Left ventricle myocardium superior (tissue), 1 donor: ENCODE results near the gene ELK3. TPM values are rescaled to one million over a fixed set of nuclear protein-coding genes. Genes with fewer than 3 reads are reported as not detected.

Experiments
- ATAC-seq: fragments of 200-7000 bp; cut with Tn5 transposase; one replicate; pipeline ENCODE4 v1.9.1; 2020; ENCODE audit warnings: mild to moderate bottlenecking, moderate library complexity
- DNase-seq: peaks from one replicate; pipeline ENCODE4 v3.0.0-alpha.2; 2020
- intact Hi-C: fragments of 100-400 bp; cut with micrococcal nuclease; formaldehyde crosslinking; loops from one replicate; pipeline ENCODE4 v1.11.0; 2022
- total RNA-seq: library from RNA; stranded (reverse); fragmentation: NEBNext Ultra II Directional; extraction: Animal tissue kit (Norgen Biotek cat#: 25700); gene quantifications from one replicate; pipeline ENCODE4 v1.2.1, GENCODE V29; 2021
- donor health status: DM: no; HTN: yes; CAD: no; lungs with severe emphysema.

Gene ELK3
- total RNA-seq, 1 donor from 2014 or later = 21.1 TPM

DNA sequence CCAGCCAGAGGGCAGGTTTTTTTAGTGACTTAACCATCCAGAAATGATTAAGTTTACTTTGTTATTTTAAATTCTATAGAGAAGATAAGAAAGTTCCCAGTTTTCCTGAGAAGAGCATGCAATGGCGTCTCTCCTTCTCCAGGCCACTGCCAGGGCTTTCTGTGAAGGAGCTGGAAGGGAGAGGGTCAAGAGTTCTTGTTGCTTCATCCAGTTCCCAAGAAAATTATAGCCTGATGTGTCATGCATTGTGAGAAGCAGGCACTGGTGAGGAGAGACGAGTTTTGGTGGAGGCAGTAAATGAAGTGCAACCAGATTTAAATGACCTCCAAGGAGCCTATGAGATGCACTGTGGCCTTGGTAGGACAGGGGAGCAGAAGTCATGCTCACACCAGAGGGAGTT, 14.2 kb downstream of the ELK3 start:
- intact Hi-C loops = no loop called here
- DNase-seq (no peak), ATAC-seq (no peak)

DNA sequence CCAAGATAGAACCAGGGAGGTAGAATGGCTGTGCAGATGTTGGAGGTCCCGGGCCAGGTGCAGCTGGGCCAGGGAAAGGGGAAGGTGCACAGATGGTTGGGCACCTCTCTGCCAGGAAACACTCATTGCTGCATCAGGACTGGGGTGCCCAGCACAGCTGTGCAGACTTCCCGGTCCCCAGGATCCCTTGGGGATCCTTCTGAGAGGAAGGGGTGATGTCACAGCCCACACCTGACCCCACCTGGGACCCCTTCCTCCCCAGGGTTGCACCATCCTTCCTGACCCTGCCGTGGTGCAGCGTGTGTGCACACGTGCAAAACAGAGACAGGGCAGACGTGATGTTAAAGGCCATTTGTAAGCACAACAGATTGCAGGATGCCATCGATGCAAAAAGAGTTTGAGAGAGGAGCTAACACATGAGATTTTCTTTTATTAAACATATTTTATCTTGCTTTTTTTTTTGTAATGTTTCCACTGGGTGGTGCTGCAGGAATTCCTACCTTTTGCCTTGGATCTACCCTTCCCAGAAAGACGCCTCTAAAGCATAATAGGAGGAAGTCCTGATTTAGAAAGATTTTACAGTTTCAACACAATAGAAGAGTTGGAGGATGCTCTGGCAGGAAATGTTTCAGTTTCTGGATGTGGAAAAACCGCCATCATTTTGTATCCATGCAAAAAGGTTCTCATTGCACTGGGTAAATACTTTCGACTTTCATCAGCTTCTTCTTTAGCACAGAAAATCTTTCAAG, 14.8 kb downstream of the ELK3 start:
- ATAC-seq (peak; percentile 69), DNase-seq (no peak)
- intact Hi-C loops = no loop called here

DNA sequence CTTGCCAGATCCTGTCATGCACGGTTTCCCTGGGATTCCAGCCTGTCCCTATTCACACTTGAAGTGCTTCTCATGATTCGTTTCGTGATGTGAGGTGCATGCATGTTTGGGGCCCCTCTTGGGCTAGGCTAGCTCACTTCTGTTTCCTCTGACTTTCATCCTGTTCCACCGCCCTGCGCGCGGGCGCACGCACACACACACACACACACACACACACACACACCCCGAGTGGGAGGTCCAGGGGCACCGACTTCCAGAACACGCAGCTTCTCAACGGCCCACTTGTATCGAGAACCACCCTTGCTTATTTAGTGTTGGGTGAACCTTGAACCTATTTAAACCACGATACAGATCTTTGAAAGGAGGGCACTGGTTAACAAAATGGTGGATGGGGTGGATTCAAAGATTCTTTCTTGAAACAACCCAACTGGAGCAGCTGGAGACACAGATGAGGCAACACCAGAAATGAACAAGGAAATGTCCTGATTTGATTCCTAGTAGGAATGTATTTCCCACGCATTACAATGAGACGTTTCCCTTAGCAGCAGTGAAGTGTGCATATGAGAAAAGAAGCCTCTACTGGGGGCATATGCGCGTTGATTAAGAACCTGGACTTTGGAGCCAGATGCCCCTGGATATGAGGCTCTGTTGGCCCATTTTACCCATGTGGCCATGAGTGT, 16.3 kb downstream of the ELK3 start:
- DNase-seq = no peak
- no peak for ATAC-seq
- intact Hi-C loops = loop anchor here (5.0 to 10.0 kb wide), 2 partner anchors 148 to 304 kb away; no protein-coding TSS in a partner anchor

DNA sequence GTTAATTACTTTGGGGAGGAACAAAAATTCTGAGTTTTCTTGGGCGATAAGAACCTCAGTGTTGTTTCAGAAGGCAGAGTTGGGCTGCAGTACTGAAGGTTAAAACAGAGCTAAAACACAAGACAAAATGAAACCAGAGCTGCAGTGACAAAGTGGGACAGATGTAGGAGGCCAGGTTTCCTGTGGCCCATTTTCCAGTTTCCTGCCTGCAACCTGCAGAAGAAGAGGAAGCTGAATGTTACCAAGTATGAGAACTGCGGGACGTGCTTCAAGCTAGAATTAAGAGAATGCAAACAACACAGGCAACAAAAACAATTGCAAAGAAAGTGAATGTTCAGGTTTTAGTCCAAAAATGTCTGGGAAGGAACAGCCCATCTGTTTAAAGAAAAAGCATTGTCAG, 17.8 kb downstream of the ELK3 start:
- intact Hi-C loops = loop anchor here (5.0 to 10.0 kb wide), 2 partner anchors 150 to 303 kb away; no protein-coding TSS in a partner anchor
- DNase-seq (no peak), ATAC-seq (peak; percentile 21)

DNA sequence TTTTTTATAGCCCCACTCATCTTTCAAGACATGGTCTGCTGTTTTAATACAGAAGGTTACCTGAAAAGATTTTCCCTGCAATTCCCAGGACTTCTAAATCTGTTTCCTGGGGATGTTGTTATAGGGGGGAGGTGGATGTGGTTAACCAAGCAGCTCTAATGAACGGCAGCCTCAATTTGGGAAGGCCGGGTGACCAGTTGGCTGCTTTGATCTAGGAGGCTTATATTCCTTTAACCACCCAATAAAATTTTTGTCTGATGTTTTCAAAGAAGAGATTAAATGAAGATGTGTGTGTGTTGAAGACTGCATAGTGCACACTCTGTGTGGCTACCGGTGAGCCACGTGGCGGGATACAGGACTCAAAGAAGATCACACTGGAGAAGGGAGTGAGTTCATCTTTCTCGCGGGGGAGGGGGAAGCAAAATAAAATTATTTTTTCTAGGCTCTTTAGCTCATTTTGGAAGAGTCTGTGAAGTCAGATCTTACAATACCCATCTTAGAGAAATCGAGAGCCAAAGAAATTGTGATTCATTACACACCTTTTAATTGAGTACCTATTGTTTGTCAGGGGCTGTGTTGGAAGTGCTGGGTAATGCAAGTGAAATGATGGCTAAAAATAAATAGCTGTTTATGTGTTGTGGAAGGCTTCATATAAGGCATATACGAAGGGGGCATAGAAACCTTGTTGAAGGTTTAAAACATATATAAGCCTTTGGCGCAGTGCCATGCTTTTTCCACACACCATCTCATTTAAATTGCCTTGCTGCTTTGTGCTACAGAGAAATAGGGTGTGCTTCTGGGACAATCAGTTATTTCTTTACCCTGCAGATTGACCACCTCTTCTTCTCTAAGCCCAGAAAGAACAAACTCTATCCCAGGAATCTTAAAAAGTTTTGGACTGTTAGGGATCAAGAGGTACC, 18.5 kb downstream of the ELK3 start:
- ATAC-seq (no peak), DNase-seq (no peak)
- intact Hi-C loops = loop anchor here (5.0 to 10.0 kb wide), 2 partner anchors 150 to 302 kb away; no protein-coding TSS in a partner anchor

DNA sequence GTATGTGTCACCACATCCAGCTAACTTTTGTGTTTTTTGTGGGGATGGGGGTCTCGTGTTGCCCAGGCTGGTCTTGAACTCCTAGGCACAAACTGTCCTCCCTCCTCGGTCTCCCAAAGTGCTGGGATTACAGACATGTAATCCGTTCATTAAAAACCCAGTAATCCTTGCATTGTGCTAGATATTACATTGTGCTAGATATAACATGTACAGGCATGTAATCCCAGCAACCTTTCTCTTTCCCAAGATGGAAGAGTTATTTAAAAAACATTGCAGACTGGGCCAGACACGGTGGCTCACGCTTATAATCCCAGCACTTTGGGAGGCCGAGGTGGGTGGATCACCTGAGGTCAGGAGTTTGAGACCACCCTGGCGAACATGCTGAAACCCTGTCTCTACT, 19.7 kb downstream of the ELK3 start:
- ATAC-seq (no peak), DNase-seq (no peak)
- intact Hi-C loops = loop anchor here (5.0 to 10.0 kb wide), 2 partner anchors 152 to 301 kb away; no protein-coding TSS in a partner anchor

DNA sequence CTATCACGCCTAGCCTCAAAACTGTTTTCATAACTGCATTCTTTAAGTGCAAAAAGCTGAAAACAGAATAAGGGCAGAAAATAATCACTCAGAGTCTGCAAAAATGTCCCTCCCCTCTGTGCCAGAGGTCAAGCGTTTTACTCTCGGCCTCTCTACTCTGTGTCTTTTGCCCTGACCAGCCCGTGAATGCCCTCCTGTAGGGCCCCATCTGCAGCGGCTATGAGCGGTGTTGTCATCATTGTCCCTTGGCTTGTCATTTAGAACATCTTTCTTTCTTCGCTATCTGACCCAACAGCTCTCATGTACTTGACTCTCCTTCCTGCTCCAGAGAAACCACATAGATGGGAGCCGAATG, 21.7 kb downstream of the ELK3 start:
- DNase-seq (no peak), ATAC-seq (no peak)

DNA sequence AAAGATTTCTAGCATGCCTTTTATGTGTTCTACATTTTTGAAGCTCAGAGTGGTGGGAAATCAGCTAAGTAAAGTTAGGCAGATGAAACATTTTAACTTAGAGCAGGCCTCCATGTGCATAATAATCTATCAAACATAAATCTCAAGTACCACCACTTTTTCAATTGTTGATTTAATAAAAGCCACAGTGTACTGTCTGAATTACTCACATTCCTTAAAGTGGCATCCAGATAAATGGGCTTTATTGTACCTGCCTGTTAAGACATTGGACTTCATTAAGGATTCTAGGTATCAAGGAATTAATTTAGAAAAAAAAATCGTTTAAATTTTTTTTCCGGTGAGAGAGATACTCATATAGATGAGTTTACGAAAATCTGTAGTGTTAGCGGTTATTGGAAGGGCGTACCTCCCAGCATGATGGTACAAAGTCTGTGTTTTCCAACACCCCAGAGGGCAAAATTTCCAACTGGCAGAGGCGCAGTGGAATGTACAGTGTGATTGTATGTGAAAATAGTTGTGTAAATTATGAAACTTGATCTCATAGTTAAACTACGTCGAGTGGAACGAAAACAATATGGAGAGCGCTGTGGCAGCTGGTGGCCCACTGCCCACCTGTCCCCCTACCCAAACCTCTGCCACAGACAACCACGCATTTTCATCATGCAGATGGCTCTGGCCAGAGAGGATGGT, 25.0 kb downstream of the ELK3 start:
- intact Hi-C loops = loop anchor here (10.0 kb wide), 1 partner anchor 296 kb away; no protein-coding TSS in a partner anchor
- ATAC-seq (no peak), DNase-seq (no peak)

More for the DNA sequence above, 21.7 kb downstream of the ELK3 start:
- intact Hi-C loops = loop anchor here (10.0 kb wide), 1 partner anchor 299 kb away; no protein-coding TSS in a partner anchor

DNA sequence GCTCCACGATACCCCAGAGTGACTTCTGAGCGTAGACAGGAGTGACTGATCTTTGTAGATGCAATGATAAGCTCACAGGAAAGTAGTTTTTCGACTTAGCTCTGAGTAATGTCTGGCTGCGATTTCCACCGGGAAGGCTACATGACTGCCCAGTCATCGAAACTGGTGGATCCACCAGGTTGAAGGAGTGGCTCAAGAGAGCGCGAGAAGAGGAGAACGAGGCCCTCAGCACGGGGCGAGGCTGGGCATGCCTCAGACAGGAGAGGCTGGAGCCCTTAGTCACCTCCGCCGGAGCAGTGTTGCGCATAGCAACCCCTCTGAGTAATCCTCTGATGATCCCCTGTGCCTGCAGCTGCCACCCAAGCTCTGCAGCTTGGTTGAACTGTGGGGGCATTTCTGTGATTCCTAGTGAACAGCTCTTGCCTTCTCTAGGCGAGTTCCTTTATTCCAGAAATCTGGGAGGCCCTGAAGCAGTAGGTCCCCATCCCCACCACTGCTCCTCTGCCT, 25.6 kb downstream of the ELK3 start:
- DNase-seq (no peak), ATAC-seq (no peak)
- intact Hi-C loops = loop anchor here (10.0 kb wide), 1 partner anchor 295 kb away; no protein-coding TSS in a partner anchor

DNA sequence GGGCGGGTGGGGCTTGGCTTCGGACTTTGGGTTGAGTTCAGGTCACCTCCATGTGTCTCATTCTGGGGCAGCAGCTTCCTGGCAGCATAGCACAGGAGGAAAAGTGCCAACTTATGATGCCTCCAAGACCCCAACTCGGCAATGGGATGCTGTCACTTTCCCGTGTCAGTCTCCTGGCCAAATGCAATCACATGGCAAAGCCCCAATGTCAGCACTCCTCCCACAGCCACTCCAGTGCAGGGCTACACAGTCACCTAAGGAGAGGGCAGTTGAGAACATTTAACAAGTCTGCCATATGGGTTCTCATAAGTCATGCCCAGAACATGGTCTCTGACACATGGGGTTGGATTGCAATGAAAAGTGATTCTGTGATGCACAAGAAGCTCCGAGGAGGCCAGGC, 26.7 kb downstream of the ELK3 start:
- ATAC-seq = peak; percentile 97
- intact Hi-C loops = no loop called here
- DNase-seq = peak; percentile 87

DNA sequence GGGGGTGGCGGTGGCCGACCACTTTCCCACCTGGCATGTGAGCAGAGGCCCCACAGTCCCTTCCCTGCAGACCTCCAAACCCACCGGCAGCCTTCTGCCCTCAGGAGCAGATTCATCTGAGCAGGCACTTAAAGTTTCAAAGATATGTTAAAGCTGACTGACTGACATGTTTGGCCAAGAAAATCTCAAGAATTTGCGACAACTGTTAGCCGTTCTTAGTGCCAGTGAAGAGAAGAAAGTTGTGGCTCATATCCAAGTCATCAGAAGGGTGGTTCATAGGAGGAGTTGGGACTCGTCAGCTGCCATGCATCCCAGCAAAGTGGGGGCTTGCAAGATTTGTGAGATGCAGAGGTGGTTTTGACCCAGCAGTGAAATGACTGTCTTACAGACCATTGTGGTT, 27.2 kb downstream of the ELK3 start:
- intact Hi-C loops = no loop called here
- no peak for DNase-seq
- ATAC-seq = no peak

DNA sequence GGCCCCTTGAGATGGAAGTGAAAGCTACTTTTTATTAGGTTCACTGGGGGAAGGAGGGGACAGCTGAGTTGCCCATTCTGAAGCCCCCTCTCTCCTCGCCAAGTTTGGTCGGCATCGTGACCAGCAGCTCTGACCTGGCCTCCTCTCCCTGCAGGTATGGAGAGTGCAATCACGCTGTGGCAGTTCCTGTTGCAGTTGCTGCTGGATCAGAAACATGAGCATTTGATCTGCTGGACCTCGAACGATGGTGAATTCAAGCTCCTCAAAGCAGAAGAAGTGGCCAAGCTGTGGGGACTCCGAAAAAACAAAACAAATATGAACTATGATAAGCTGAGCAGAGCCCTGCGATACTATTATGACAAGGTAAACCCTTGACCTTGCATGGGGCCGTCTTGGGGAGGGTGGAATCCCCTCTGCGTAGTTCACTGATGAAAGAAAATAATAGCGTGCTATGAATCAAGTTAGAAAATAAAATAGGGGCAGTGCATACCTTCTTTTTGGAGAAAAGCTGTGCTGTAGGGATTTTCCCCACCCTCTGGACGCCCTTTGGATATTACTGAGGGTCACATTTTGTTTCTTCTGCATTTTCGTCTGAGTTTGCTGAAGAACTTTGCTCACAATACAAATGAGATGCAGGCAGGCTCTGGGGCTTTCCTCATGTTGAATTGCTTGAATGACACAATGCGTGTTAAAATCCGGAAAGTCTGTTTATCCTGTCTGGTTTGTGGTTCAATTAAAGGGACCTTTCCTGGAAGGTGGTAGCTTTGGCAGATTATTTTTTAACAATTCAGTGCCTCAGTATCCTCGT, 29.4 kb downstream of the ELK3 start:
- intact Hi-C loops = no loop called here
- no peak for ATAC-seq
- no peak for DNase-seq

DNA sequence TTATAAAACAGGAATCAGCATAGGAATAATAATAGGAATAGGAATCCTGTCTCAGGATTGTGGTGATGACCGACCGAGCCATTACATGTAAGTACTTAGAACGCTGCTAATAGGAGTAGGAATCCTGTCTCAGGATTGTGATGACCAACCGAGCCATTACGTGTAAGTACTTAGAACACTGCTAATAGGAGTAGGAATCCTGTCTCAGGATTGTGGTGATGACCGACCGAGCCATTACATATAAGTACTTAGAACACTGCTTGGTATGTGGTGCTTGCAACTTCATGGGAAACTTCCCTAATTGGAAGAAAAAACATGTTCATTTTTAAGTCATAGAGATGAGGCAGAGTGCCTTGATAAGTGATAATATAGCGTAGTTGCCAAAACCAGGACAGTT, 30.0 kb downstream of the ELK3 start:
- no peak for DNase-seq
- ATAC-seq = no peak
- intact Hi-C loops = no loop called here

DNA sequence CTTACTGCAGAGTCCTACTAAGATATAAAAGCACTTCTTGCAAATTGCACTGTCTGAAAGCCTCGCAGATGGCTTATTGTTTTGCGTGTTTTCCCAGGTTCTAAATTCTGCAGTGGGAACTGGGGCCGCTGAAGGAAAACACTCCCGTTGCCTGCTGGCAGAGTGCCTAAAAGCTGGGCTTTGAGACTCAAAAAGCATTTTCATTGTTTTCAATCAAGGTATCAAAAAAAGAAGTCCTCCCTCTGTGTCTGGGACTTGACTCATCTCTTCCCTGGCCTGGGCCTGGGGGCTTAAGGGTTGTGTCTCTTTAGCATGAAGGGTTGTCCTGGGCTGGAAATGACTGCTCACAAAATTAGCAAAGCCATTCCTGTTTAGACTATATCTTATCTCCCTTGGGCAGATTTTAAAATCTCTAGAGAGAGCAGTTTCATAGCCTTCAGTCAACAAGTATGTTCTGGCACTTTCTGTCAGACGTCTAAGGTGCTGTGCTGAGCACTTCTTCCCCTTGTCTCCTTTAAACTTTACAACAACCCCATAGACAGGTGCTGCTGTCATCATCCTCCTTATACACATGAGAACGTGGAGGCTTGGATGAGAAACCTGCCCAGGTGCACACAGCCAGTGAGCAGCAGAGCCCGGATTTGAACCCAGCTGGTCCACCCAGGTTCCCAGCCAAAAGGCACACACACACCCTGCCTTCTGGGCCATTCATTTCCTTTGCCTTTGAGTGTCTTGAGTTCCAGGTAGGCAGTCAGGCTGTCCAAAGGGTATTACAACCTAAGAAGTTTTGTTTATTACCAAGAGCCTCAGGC, 31.1 kb downstream of the ELK3 start:
- intact Hi-C loops = no loop called here
- ATAC-seq (no peak), DNase-seq (peak; percentile 52)

DNA sequence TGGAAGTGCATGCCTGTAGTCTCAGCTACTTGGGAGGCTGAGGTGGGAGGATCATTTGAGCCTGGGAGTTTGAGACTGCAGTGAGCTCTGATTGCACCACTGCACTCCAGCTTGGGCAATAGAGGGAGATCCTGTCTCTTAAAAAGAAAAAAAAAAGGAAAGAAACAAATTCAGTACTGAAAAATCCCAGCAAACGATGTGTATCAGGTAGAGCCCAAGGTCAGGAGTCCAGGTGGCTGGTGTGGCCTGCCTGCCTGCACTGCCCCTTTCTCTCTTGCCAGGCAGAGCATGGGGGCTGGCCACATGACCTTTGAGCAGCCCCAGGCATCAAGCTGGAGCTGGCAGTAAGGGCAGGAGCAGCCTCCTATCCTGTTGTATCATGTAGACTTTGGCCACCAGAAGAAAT, 31.8 kb downstream of the ELK3 start:
- intact Hi-C loops = no loop called here
- no peak for ATAC-seq

DNA sequence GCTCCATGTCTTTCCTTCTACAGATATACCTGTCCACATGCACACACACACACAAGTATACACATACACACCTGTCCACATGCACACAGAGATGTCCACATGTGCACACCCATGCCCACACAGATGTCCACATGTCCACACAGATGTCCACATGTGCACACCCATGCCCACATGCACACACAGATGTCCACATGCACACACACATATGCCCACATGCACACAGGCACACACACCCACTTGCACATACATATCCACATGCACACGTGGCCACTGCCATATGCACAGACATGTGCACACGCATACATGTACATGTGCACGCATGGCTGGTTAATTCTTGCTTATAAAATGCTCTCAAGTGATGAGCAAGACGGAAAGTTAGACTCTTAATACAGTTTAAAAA, 32.2 kb downstream of the ELK3 start:
- DNase-seq = no peak
- intact Hi-C loops = no loop called here
- ATAC-seq = no peak

More for the DNA sequence above, 31.8 kb downstream of the ELK3 start:
- no peak for DNase-seq

DNA sequence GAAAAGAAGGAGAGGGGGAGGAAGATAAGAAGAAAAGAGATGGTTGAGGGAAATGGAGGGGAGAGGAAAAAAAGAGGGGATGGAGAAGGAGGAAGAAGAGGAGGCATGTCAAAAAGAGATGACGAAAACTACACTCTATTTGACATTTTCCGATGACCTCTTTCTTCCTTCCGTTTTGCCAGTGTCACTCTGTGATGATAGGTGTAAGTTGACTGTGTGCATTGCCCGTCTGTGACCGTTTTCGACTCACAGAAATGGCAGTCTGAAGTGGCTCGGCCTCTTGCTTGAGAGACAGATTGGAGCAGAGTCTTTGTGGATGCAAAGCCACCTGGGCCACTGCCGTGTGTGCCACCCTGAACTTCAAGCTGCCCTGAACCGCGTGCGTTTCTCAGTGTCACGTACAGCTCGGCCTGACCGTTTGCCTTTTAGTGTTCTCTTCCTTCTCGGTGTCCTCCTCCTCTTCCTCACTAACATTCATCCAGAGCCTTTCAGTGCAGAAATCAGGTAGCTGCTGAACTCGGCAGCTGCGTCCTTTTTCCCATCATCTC, 32.7 kb downstream of the ELK3 start:
- ATAC-seq (no peak), DNase-seq (no peak)
- intact Hi-C loops = no loop called here
